PC-3 (cell line): ENCODE data around the gene PPP4R3B. TPM values are rescaled to one million over a fixed set of nuclear protein-coding genes. Genes with fewer than 3 reads are reported as not detected.

Source experiments
- ATAC-seq: fragments of 200-7000 bp; cut with Tn5 transposase; 2 replicates; pipeline ENCODE4 v1.9.1; 2020; ENCODE audit warnings: mild to moderate bottlenecking, moderate library complexity
- BruUV-seq: library from RNA; stranded (reverse); fragments of 400-500 nt; replicated peaks from 2 replicates; lab custom pipeline; 2021; lab: Mats Ljungman, UMichigan
- CTCF ChIA-PET: fragments of 300-600 bp; sonication (Branson Sonifier 250); formaldehyde crosslinking; loops from one replicate; lab custom pipeline; 2022; ENCODE audit warnings: antibody characterized with exemption; lab: Charles Lee
- POLR2A ChIA-PET: fragments of 300-600 bp; sonication (Branson Sonifier 250); formaldehyde crosslinking; loops from one replicate; lab custom pipeline; 2022; ENCODE audit warnings: antibody characterized with exemption; ENCODE audit not compliant: unreplicated experiment; lab: Charles Lee
- DNase-seq: peaks from one replicate; pipeline ENCODE4 v3.0.0-alpha.2; 2015
- H2AFZ ChIP-seq: fragments of 300-600 bp; sonication (generic); 2 replicates; pipeline ENCODE4 v1.6.0; 2016; ENCODE audit warnings: antibody characterized with exemption, low read length
- H3F3A ChIP-seq: fragments of 300-600 bp; sonication (generic); one replicate; pipeline ENCODE4 v1.6.0; 2017; ENCODE audit warnings: antibody characterized with exemption, low read length, control low read depth, mild to moderate bottlenecking; ENCODE audit not compliant: unreplicated experiment
- H3K27ac ChIP-seq: fragments of 300-600 bp; sonication (generic); 2 replicates; pipeline ENCODE4 v1.5.1; 2016; ENCODE audit warnings: mild to moderate bottlenecking, low read length
- H3K27me3 ChIP-seq: fragments of 300-600 bp; sonication (generic); 2 replicates; pipeline ENCODE4 v1.6.1; 2016; ENCODE audit warnings: low read length, mixed read lengths
- H3K36me3 ChIP-seq: fragments of 300-600 bp; sonication (generic); 2 replicates; pipeline ENCODE4 v1.6.1; 2016; ENCODE audit warnings: low read depth, mixed run types, low read length, mixed read lengths
- H3K4me1 ChIP-seq: fragments of 300-600 bp; sonication (generic); 2 replicates; pipeline ENCODE4 v1.5.1; 2016; ENCODE audit warnings: low read length; ENCODE audit not compliant: insufficient read depth
- H3K4me2 ChIP-seq: fragments of 300-600 bp; sonication (generic); 2 replicates; pipeline ENCODE4 v1.6.0; 2016; ENCODE audit warnings: low read length
- H3K4me3 ChIP-seq: fragments of 300-600 bp; sonication (generic); 2 replicates; pipeline ENCODE4 v1.5.1; 2016; ENCODE audit warnings: mild to moderate bottlenecking, low read length, mixed read lengths
- H3K79me2 ChIP-seq: fragments of 300-600 bp; sonication (generic); 2 replicates; pipeline ENCODE4 v1.6.1; 2017; ENCODE audit warnings: low read length, mixed read lengths
- H3K9ac ChIP-seq: fragments of 300-600 bp; sonication (generic); 2 replicates; pipeline ENCODE4 v1.6.0; 2016; ENCODE audit warnings: mild to moderate bottlenecking, low read length
- H3K9me2 ChIP-seq: fragments of 300-600 bp; sonication (generic); replicated peaks from 2 replicates; pipeline ENCODE4 v1.6.1; 2016; ENCODE audit warnings: mixed run types, low read length, mixed read lengths
- H3K9me3 ChIP-seq: fragments of 300-600 bp; sonication (generic); 2 replicates; pipeline ENCODE4 v1.6.1; 2016; ENCODE audit warnings: low read length, mixed read lengths
- H4K20me1 ChIP-seq: fragments of 300-600 bp; sonication (generic); 2 replicates; pipeline ENCODE4 v1.6.1; 2016; ENCODE audit warnings: low read length, mixed read lengths
- CTCF ChIP-seq: fragments of 300-600 bp; sonication (generic); conservative IDR thresholded peaks from 2 replicates; pipeline ENCODE4 v1.5.1; 2017; ENCODE audit warnings: antibody characterized with exemption, low read depth, mild to moderate bottlenecking, low read length
- EZH2 ChIP-seq: fragments of 300-600 bp; sonication (generic); IDR thresholded peaks from one replicate; pipeline ENCODE4 v1.6.1; 2017; ENCODE audit warnings: antibody characterized with exemption, mild to moderate bottlenecking, low read length; ENCODE audit not compliant: unreplicated experiment
- EZH2phosphoT487 ChIP-seq: fragments of 300-600 bp; sonication (generic); IDR thresholded peaks from 2 replicates; pipeline ENCODE4 v1.6.1; 2018; ENCODE audit warnings: mild to moderate bottlenecking, antibody characterized with exemption, low read length, borderline replicate concordance
- intact Hi-C: fragments of 100-400 bp; cut with micrococcal nuclease; formaldehyde crosslinking; loops from 2 replicates; pipeline ENCODE4 v1.9.0; 2023
- total RNA-seq: library from RNA; depleted of rRNA; stranded (reverse); fragments of >200 nt; gene quantifications from 2 replicates; pipeline ENCODE4 v1.2.3, GENCODE V29; 2014

Gene PPP4R3B
- total RNA-seq, 1 experiment from 2014 or later, result 38.4 TPM

- POLR2A ChIA-PET, result interaction anchor here (0.6 kb wide), 1 partner anchor 97 kb away, joined by 3 read pairs; the partner anchor contains the start of gene CFAP36
- no peaks in the 10 kb centered on the region for H3K27me3 ChIP-seq
- H3K9me2 ChIP-seq, result no peaks in the 10 kb centered on the region
- peaks cover 22% of the 10 kb centered on the region; the same call in 1 of the 2 replicates for H3K36me3 ChIP-seq
- H4K20me1 ChIP-seq, result peaks cover 9% of the 10 kb centered on the region; the same call in 1 of the 2 replicates
- BruUV-seq, result TSS peak; percentile 35
- intact Hi-C loops, result loop anchor here (1.0 to 2.0 kb wide), 3 partner anchors 32 to 97 kb away; partner anchors contain the start of gene CFAP36
- peaks cover 24% of the 10 kb centered on the region for H3K4me1 ChIP-seq
- TF ChIP-seq EZH2 (no peak), EZH2phosphoT487 (no peak), CTCF (no peak)
- H3K79me2 ChIP-seq, result peaks cover 85% of the 10 kb centered on the region
- no peaks in the 10 kb centered on the region for H3K9me3 ChIP-seq
- H3K9ac ChIP-seq, result peak overlapping the region; percentile 100
- peak; percentile 43 for DNase-seq
- peak overlapping the region; percentile 94 for H3K4me3 ChIP-seq
- CTCF ChIA-PET, result no interaction called here
- peak overlapping the region; percentile 91 for H3K27ac ChIP-seq
- no peaks in the 10 kb centered on the region for H3F3A ChIP-seq
- H3K4me2 ChIP-seq, result peak overlapping the region; percentile 98
- ATAC-seq, result peak; percentile 20
- H2AFZ ChIP-seq, result peak overlapping the region; percentile 82
Measured at GRCh38 chr2:55616551-55617174, 759 bp downstream of the PPP4R3B start.

DNA sequence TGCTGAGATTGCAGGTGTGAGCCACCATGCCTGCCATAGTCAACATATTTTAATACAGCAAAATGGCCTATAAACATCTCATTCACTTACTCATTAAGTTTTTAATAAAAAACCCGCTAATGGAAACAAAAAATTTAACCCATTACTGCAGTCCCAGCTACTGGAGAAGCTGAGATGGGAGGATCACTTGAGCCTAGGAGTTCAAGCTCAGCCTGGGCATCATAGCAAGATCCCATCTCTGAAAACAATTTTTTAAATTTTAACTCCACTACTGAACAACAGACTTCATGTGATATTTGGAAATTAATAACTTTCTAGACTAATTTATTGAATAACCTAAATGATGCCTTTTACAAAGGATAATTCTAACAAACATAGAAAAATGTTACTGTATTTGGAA lies 5.4 kb downstream of the PPP4R3B start:
- Histone ChIP-seq H3K4me2 (no peak overlapping the region), H3K4me3 (no peak overlapping the region), H3K4me1 (peaks cover 9% of the 10 kb centered on the region), H3F3A (no peaks in the 10 kb centered on the region), H3K27ac (no peak overlapping the region), H3K9me2 (no peaks in the 10 kb centered on the region), H3K36me3 (peaks cover 34% of the 10 kb centered on the region; the same call in 1 of the 2 replicates), H3K79me2 (peaks cover 76% of the 10 kb centered on the region), H3K9me3 (no peaks in the 10 kb centered on the region), H3K9ac (no peak overlapping the region), H2AFZ (no peak overlapping the region), H4K20me1 (peaks cover 9% of the 10 kb centered on the region; the same call in 1 of the 2 replicates), H3K27me3 (no peaks in the 10 kb centered on the region)
- ChIA-PET POLR2A (no interaction called here), CTCF (no interaction called here)
- ATAC-seq, result no peak
- no peak for TF ChIP-seq CTCF
- TF ChIP-seq EZH2, result no peak
- TF ChIP-seq EZH2phosphoT487, result no peak
- no TSS peak for BruUV-seq
- no peak for DNase-seq
- intact Hi-C loops, result no loop called here
